ENCODE measurements around the gene USP15. TPM values are rescaled to one million over a fixed set of nuclear protein-coding genes. Genes with fewer than 3 reads are reported as not detected.

USP15 gene
- total and polyA plus RNA-seq, 2 experiments from 2014 or later = 20.6 to 42.4 TPM

GRCh38 chr12:62261876-62262517, 1.8 kb downstream of the USP15 start:
- TF ChIP-seq EZH2 (IDR thresholded peaks at IDR 0.05; ENCODE audit: borderline replicate concordance) (no peak), CTCF (IDR thresholded peaks at IDR 0.05; ENCODE audit: poor library complexity) (no peak), EZH2phosphoT487 (IDR thresholded peaks at IDR 0.05; ENCODE audit: low read depth, severe bottlenecking, unreplicated experiment) (no peak)
- no peak overlapping the region for H3K4me3 ChIP-seq
- H3K36me3 ChIP-seq (replicated peaks; ENCODE audit: insufficient read depth, low read depth) = no peaks in the 10 kb centered on the region
- H3K4me2 ChIP-seq = peak overlapping the region; percentile 87
- peaks cover 16% of the 10 kb centered on the region for H3K4me1 ChIP-seq (ENCODE audit: insufficient read depth)
- no peaks in the 10 kb centered on the region for H3K27me3 ChIP-seq
- H3K9me3 ChIP-seq (ENCODE audit: low read depth) = no peaks in the 10 kb centered on the region
- peaks cover 67% of the 10 kb centered on the region for H3K79me2 ChIP-seq
- H3K27ac ChIP-seq = no peak overlapping the region
- WGBS (ENCODE audit: low lambda C conversion rate, missing lambda C conversion rate) = 95% methylated on average over 10 of the region's 10 CpGs
- no peak for DNase-seq (ENCODE audit: low spot score)
- peaks cover 53% of the 10 kb centered on the region for H4K20me1 ChIP-seq (ENCODE audit: insufficient read depth, poor library complexity, severe bottlenecking)
- no peak overlapping the region for H2AFZ ChIP-seq
- no peaks in the 10 kb centered on the region for H3K9me2 ChIP-seq (replicated peaks; ENCODE audit: insufficient read depth)

- peaks cover 79% of the 10 kb centered on the region for H3K79me2 ChIP-seq
- H3K4me2 ChIP-seq = peak overlapping the region; percentile 7
Observed at GRCh38 chr12:62263232-62263631, 3.0 kb downstream of the USP15 start.

DNA sequence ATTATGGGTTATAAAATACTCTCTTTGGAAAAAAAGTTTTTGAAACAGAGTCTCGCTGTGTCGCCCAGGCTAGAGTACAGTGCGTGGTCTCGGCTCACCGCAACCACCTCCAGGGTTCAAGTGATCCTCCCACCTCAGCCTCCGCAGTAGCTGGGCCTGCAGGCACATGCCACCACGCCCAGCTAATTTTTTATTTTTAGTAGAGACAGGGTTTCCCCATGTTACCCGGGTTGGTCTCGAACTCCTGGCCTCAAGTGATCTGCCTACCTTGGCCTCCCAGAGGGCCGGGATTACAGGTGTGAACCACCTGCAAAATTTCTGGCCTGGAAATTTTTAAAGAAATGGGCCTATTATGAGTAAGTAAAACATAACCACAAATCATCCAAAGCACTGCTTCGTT, 3.8 kb downstream of the USP15 start:
- H3K9me3 ChIP-seq (ENCODE audit: low read depth) = no peaks in the 10 kb centered on the region
- no peak overlapping the region for H3K27ac ChIP-seq
- H3K79me2 ChIP-seq = peaks cover 86% of the 10 kb centered on the region
- H3K36me3 ChIP-seq (replicated peaks; ENCODE audit: insufficient read depth, low read depth) = no peaks in the 10 kb centered on the region
- DNase-seq (ENCODE audit: low spot score) = no peak
- no peak overlapping the region for H3K4me2 ChIP-seq
- 96% methylated on average over 11 of the region's 11 CpGs for WGBS (ENCODE audit: low lambda C conversion rate, missing lambda C conversion rate)
- H3K27me3 ChIP-seq = no peaks in the 10 kb centered on the region
- H2AFZ ChIP-seq = no peak overlapping the region
- no peaks in the 10 kb centered on the region for H3K9me2 ChIP-seq (replicated peaks; ENCODE audit: insufficient read depth)
- H3K4me1 ChIP-seq (ENCODE audit: insufficient read depth) = peaks cover 21% of the 10 kb centered on the region
- H3K4me3 ChIP-seq = no peak overlapping the region
- H4K20me1 ChIP-seq (ENCODE audit: insufficient read depth, poor library complexity, severe bottlenecking) = peaks cover 73% of the 10 kb centered on the region
- no peak for TF ChIP-seq EZH2phosphoT487 (IDR thresholded peaks at IDR 0.05; ENCODE audit: low read depth, severe bottlenecking, unreplicated experiment)
- no peak for TF ChIP-seq CTCF (IDR thresholded peaks at IDR 0.05; ENCODE audit: poor library complexity)
- TF ChIP-seq EZH2 (IDR thresholded peaks at IDR 0.05; ENCODE audit: borderline replicate concordance) = no peak

More at GRCh38 chr12:62263232-62263631, 3.0 kb downstream of the USP15 start:
- DNase-seq (ENCODE audit: low spot score) = no peak
- peaks cover 24% of the 10 kb centered on the region for H3K4me1 ChIP-seq (ENCODE audit: insufficient read depth)
- no peak overlapping the region for H3K4me3 ChIP-seq
- peaks cover 65% of the 10 kb centered on the region for H4K20me1 ChIP-seq (ENCODE audit: insufficient read depth, poor library complexity, severe bottlenecking)
- H3K9me2 ChIP-seq (replicated peaks; ENCODE audit: insufficient read depth) = no peaks in the 10 kb centered on the region
- no peaks in the 10 kb centered on the region for H3K36me3 ChIP-seq (replicated peaks; ENCODE audit: insufficient read depth, low read depth)
- TF ChIP-seq EZH2phosphoT487 (IDR thresholded peaks at IDR 0.05; ENCODE audit: low read depth, severe bottlenecking, unreplicated experiment) (no peak), EZH2 (IDR thresholded peaks at IDR 0.05; ENCODE audit: borderline replicate concordance) (no peak), CTCF (IDR thresholded peaks at IDR 0.05; ENCODE audit: poor library complexity) (no peak)
- no peaks in the 10 kb centered on the region for H3K9me3 ChIP-seq (ENCODE audit: low read depth)
- H3K27me3 ChIP-seq = no peaks in the 10 kb centered on the region
- no peak overlapping the region for H3K27ac ChIP-seq
- H2AFZ ChIP-seq = no peak overlapping the region
- 89% methylated on average over 2 of the region's 2 CpGs for WGBS (ENCODE audit: low lambda C conversion rate, missing lambda C conversion rate)
